22Rv1 (cell line): Measurements from ENCODE around the gene UBE2E1.

Experiments
- CTCF ChIP-seq: fragments of 450-650 bp; IDR thresholded peaks from 2 replicates; pipeline ENCODE4 v1.5.1; 2017; ENCODE audit warnings: mild to moderate bottlenecking
- ZFX ChIP-seq: fragments of 450-650 bp; IDR thresholded peaks from 2 replicates; pipeline ENCODE4 v1.6.1; 2017; ENCODE audit warnings: antibody characterized with exemption, borderline replicate concordance

- TF ChIP-seq CTCF (no peak), ZFX (no peak)
Measured at GRCh38 chr3:23826382-23827064, 20.8 kb downstream of the UBE2E1 start.
